ENCODE results near the gene MUC13.

GRCh38 chr3:124883766-124884473, 50.6 kb downstream of the MUC13 start:
- TF ChIP-seq EZH2phosphoT487 (IDR thresholded peaks at IDR 0.05; ENCODE audit: borderline replicate concordance, low read depth, low read length), result no peak
- TF ChIP-seq, protein P1, sequence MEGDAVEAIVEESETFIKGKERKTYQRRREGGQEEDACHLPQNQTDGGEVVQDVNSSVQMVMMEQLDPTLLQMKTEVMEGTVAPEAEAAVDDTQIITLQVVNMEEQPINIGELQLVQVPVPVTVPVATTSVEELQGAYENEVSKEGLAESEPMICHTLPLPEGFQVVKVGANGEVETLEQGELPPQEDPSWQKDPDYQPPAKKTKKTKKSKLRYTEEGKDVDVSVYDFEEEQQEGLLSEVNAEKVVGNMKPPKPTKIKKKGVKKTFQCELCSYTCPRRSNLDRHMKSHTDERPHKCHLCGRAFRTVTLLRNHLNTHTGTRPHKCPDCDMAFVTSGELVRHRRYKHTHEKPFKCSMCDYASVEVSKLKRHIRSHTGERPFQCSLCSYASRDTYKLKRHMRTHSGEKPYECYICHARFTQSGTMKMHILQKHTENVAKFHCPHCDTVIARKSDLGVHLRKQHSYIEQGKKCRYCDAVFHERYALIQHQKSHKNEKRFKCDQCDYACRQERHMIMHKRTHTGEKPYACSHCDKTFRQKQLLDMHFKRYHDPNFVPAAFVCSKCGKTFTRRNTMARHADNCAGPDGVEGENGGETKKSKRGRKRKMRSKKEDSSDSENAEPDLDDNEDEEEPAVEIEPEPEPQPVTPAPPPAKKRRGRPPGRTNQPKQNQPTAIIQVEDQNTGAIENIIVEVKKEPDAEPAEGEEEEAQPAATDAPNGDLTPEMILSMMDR (conservative IDR thresholded peaks at IDR 0.05; ENCODE audit: low read length), result no peak
